Neural cell (in vitro differentiated cells): Measurements from ENCODE around the gene DEF6. TPM values are rescaled to one million over a fixed set of nuclear protein-coding genes. Genes with fewer than 3 reads are reported as not detected.

Source experiments
- H2AFZ ChIP-seq: fragments of 200-600, 300-800 bp; sonication (generic), shearing (Covaris generic); 2 replicates; pipeline ENCODE4 v1.6.0; 2014; ENCODE audit warnings: low read depth, mild to moderate bottlenecking, antibody characterized with exemption, low read length, moderate library complexity
- H3F3A ChIP-seq: fragments of 200-600 bp; shearing (Covaris generic); 2 replicates; pipeline ENCODE4 v1.6.1; 2016; ENCODE audit warnings: mild to moderate bottlenecking, moderate library complexity, mixed read lengths, antibody characterized with exemption, low read length; ENCODE audit not compliant: insufficient read depth, poor library complexity, severe bottlenecking
- H3K27ac ChIP-seq: fragments of 200-600, 300-800 bp; sonication (generic), shearing (Covaris generic); 2 replicates; pipeline ENCODE4 v1.5.1; 2014; ENCODE audit warnings: mild to moderate bottlenecking, low read length, moderate library complexity
- H3K27me3 ChIP-seq: fragments of 300-800, 200-600 bp; sonication (generic), shearing (Covaris generic); 2 replicates; pipeline ENCODE4 v1.6.0; 2014; ENCODE audit warnings: mild to moderate bottlenecking, low read depth, low read length, moderate library complexity; ENCODE audit not compliant: insufficient read depth
- H3K36me3 ChIP-seq: fragments of 300-800, 200-600 bp; sonication (generic), shearing (Covaris generic); 2 replicates; pipeline ENCODE4 v1.5.1; 2014; ENCODE audit warnings: mild to moderate bottlenecking, antibody characterized with exemption, low read length, moderate library complexity; ENCODE audit not compliant: insufficient read depth
- H3K4me2 ChIP-seq: fragments of 300-800, 200-600 bp; sonication (generic), shearing (Covaris generic); 2 replicates; pipeline ENCODE4 v1.6.0; 2014; ENCODE audit warnings: mild to moderate bottlenecking, low read length
- H3K4me3 ChIP-seq: fragments of 300-800, 200-600 bp; sonication (generic), shearing (Covaris generic); 2 replicates; pipeline ENCODE4 v1.5.1; 2014; ENCODE audit warnings: mild to moderate bottlenecking, low read length, moderate library complexity
- H3K79me2 ChIP-seq: fragments of 200-600 bp; shearing (Covaris generic); replicated peaks from 2 replicates; pipeline ENCODE4 v1.6.0; 2014; ENCODE audit warnings: mild to moderate bottlenecking, low read length, moderate library complexity; ENCODE audit not compliant: insufficient read depth
- H3K9ac ChIP-seq: fragments of 300-800, 200-600 bp; sonication (generic), shearing (Covaris generic); 2 replicates; pipeline ENCODE4 v1.6.1; 2016; ENCODE audit warnings: mild to moderate bottlenecking, low read length, mixed read lengths
- H3K9me2 ChIP-seq: fragments of 200-600 bp; shearing (Covaris generic); 2 replicates; pipeline ENCODE4 v1.6.1; 2016; ENCODE audit warnings: mild to moderate bottlenecking, low read length, mixed read lengths; ENCODE audit not compliant: insufficient read depth
- H3K9me3 ChIP-seq: fragments of 200-600, 300-800 bp; sonication (generic), shearing (Covaris generic); 2 replicates; pipeline ENCODE4 v1.6.1; 2016; ENCODE audit warnings: mild to moderate bottlenecking, mixed run types, low read length, moderate library complexity, mixed read lengths
- H4K20me1 ChIP-seq: fragments of 200-600 bp; shearing (Covaris generic); 2 replicates; pipeline ENCODE4 v1.6.1; 2016; ENCODE audit warnings: mild to moderate bottlenecking, mixed run types; ENCODE audit not compliant: insufficient read depth
- CTCF ChIP-seq: fragments of 450-650 bp; IDR thresholded peaks from 2 replicates; pipeline ENCODE4 v1.5.1; 2014; ENCODE audit warnings: antibody characterized with exemption, mild to moderate bottlenecking, moderate library complexity; ENCODE audit not compliant: poor library complexity, severe bottlenecking
- EP300 ChIP-seq: fragments of 450-650 bp; conservative IDR thresholded peaks from 2 replicates; pipeline ENCODE4 v1.6.1; 2014; ENCODE audit warnings: antibody characterized with exemption, mild to moderate bottlenecking, moderate library complexity; ENCODE audit not compliant: poor library complexity, severe bottlenecking
- EZH2 ChIP-seq: fragments of 200-600, 300-800 bp; shearing (Covaris generic), sonication (generic); IDR thresholded peaks from 2 replicates; pipeline ENCODE4 v1.6.1; 2014; ENCODE audit warnings: antibody characterized with exemption, low read length, borderline replicate concordance, mild to moderate bottlenecking; ENCODE audit not compliant: insufficient read depth, poor library complexity, severe bottlenecking
- MXI1 ChIP-seq: fragments of 450-650 bp; conservative IDR thresholded peaks from 2 replicates; pipeline ENCODE4 v1.6.1; 2014; ENCODE audit warnings: antibody characterized with exemption, mild to moderate bottlenecking; ENCODE audit not compliant: poor library complexity, severe bottlenecking
- POLR2AphosphoS5 ChIP-seq: IDR thresholded peaks from 2 replicates; pipeline ENCODE4 v1.6.1; 2012
- RAD21 ChIP-seq: fragments of 450-650 bp; conservative IDR thresholded peaks from 2 replicates; pipeline ENCODE4 v1.6.1; 2014; ENCODE audit warnings: antibody characterized with exemption, mild to moderate bottlenecking, moderate library complexity
- REST ChIP-seq: IDR thresholded peaks from 2 replicates; pipeline ENCODE4 v1.6.1; 2012; ENCODE audit warnings: borderline replicate concordance
- SMC3 ChIP-seq: fragments of 450-650 bp; conservative IDR thresholded peaks from 2 replicates; pipeline ENCODE4 v1.6.1; 2014; ENCODE audit warnings: antibody characterized with exemption, mild to moderate bottlenecking, moderate library complexity; ENCODE audit not compliant: poor library complexity
- TAF1 ChIP-seq: IDR thresholded peaks from 2 replicates; pipeline ENCODE4 v1.6.1; 2012; ENCODE audit warnings: low read depth
- polyA plus RNA-seq: library from polyadenylated mRNA; depleted of rRNA; stranded (reverse); fragments of >200 nt; gene quantifications from 2 replicates; pipeline ENCODE4 v1.2.3, GENCODE V29; 2014

DEF6 gene
- polyA plus RNA-seq, 1 donor from 2014 or later: 1.3 TPM

- no peak overlapping the region for H3K9ac ChIP-seq
- no peak overlapping the region for H2AFZ ChIP-seq
- H3K79me2 ChIP-seq: no peaks in the 10 kb centered on the region
- H3K36me3 ChIP-seq: no peaks in the 10 kb centered on the region
- H3K27me3 ChIP-seq: no peaks in the 10 kb centered on the region
- H3K4me3 ChIP-seq: no peak overlapping the region
- H4K20me1 ChIP-seq: no peaks in the 10 kb centered on the region
- no peaks in the 10 kb centered on the region for H3K9me2 ChIP-seq
- no peaks in the 10 kb centered on the region for H3F3A ChIP-seq
- no peak overlapping the region for H3K4me2 ChIP-seq
- no peak for TF ChIP-seq MXI1
- TF ChIP-seq REST: no peak
- TF ChIP-seq POLR2AphosphoS5: no peak
- no peak for TF ChIP-seq TAF1
- no peak for TF ChIP-seq EZH2
- no peak for TF ChIP-seq CTCF
- no peak for TF ChIP-seq SMC3
- no peak for TF ChIP-seq RAD21
- TF ChIP-seq EP300: no peak
- no peaks in the 10 kb centered on the region for H3K9me3 ChIP-seq
- H3K27ac ChIP-seq: no peak overlapping the region
Measured at GRCh38 chr6:35321091-35321490, 23.5 kb downstream of the DEF6 start.

GRCh38 chr6:35327349-35328027 lies 29.9 kb downstream of the DEF6 start:
- Histone ChIP-seq H4K20me1 (no peaks in the 10 kb centered on the region), H3K27ac (no peak overlapping the region), H3K9me2 (no peaks in the 10 kb centered on the region), H3K36me3 (no peaks in the 10 kb centered on the region), H3K9ac (no peak overlapping the region), H2AFZ (no peak overlapping the region), H3K79me2 (no peaks in the 10 kb centered on the region), H3K27me3 (no peaks in the 10 kb centered on the region), H3K9me3 (no peaks in the 10 kb centered on the region), H3F3A (no peaks in the 10 kb centered on the region), H3K4me2 (no peak overlapping the region), H3K4me3 (no peak overlapping the region)
- TF ChIP-seq SMC3 (no peak), CTCF (peak; percentile 43), TAF1 (no peak)
